HG02642 (cell line): ENCODE results near the gene L1CAM.
"Not testable (repeated sequence)": the region's sequence is repeated elsewhere in the genome, so short reads cannot be mapped to it uniquely, and the experiment has no call there.

Source experiments
- ATAC-seq: cut with Tn5 transposase; IDR thresholded peaks from one replicate; pipeline ENCODE4 v1.9.1; 2021; ENCODE audit warnings: mild to moderate bottlenecking; ENCODE audit not compliant: unreplicated experiment, poor library complexity

L1CAM gene

DNA sequence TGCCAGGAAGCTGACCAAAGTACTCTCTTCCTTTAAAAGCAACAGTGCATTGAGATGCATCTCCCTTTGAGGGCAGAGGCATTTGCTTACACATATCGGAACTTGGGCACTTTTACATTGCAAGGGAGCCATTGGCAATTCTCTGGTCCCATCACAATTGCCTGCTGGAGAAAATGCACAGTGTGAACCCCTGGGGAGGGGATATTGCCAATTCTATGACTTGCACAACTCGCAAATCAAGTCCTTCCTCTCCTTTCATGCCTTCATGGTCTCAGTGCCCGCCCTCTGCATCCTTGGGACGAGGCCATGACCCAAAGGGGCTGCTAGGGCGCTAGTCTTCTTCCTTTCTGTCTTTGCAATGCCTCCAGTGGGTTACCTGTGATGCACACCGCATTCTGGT lies 40.8 kb downstream of the L1CAM start:
- ATAC-seq: no peak

DNA sequence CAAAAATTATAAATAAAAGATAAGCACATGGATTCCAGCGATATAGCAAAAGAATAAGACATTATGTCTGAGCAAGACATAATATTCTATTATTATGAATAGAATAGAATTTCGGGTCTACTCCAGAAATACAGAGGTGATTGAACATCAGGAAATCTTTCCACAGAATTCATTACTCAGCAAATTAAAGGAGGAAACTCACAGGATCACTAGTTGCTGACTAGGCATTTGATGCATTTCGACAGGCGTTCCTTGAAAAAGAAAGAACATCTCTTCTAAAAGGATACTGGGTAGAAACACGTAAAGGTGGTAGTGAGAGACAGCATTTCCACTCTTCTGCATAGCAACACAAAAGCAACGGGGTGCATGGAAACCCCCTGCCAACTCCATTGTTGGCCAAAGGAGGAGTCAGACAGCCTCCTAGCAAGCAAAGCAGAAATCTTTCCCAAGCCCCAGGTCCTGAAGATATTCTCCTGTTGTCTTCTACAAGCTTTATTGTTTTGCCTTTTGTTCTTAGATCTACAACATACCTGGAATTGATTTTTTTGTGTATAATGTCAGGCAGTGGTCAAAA lies 41.4 kb downstream of the L1CAM start:
- no peak for ATAC-seq

DNA sequence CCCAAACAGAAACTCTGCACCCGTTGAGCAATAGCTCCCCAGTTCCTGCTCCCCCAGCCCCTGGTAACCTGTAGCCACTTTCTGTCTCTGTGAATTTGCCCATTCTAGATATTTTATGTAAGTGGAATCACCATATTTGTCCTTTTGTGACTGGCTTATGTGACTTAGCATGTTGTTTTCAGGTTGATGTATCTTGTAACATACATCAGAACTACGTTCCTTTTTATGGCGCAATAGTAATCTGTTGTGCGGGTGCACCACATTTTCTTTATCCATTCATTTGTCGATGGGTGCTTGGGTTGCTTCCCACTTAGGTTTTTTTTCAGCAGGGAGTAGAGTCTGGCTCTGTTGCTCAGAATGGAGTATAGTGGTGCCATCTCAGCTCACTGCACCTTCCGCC lies 49.1 kb downstream of the L1CAM start:
- ATAC-seq: no peak

DNA sequence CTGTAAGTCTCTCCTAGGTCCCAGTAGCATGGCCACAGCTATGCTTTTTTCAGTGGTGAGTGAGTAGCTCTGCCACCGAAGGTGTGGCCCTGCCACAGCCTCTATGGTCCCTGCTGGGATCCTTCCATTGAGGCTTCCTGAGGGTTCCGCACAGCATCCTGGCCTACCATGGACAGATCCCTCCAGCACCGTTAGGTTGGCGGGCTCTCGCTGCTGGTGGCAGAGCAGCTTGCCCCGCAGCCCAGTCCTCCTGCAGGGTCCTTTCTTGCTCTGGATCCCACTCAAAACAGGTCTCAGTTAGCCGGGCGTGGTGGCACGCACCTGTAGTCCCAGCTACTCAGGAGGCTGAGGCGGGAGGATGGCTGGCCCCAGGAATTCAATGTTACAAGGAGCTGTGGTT lies 53.2 kb downstream of the L1CAM start:
- no peak for ATAC-seq

DNA sequence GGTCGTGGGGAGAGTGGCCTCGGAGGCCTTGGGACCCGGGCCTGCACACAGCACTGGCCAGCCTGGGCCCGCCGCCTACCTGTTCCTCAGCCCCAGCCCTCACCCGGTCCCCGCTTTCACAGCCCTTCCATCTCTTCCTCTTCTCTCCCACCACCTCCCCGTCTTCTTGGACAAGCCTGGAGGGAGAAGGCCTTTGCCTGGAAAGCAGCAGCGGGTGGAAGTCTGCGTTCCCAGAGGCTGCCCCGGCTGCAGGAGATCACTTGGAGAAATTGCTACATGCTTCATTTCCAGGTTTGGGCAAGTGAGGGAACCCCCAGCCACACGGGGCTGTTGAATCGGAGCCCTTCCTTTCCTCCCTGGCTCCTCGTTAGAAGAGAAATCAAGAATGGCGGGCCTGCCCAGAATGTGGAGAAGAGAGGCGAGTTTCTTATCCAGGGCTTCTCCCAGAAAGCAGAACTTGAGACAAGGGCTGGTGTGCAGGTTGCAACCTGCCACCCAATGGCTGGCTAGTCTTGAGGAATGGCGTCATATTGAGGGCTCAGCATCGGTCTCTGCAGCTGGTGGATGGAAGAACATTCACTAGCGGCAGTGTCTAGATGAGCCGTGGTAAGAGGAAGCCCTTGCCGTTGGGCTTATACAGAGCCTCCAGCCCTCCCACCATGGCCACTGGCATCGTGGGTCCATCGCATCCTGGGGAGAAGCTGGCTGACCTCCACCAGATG lies 54.4 kb downstream of the L1CAM start:
- no peak for ATAC-seq

DNA sequence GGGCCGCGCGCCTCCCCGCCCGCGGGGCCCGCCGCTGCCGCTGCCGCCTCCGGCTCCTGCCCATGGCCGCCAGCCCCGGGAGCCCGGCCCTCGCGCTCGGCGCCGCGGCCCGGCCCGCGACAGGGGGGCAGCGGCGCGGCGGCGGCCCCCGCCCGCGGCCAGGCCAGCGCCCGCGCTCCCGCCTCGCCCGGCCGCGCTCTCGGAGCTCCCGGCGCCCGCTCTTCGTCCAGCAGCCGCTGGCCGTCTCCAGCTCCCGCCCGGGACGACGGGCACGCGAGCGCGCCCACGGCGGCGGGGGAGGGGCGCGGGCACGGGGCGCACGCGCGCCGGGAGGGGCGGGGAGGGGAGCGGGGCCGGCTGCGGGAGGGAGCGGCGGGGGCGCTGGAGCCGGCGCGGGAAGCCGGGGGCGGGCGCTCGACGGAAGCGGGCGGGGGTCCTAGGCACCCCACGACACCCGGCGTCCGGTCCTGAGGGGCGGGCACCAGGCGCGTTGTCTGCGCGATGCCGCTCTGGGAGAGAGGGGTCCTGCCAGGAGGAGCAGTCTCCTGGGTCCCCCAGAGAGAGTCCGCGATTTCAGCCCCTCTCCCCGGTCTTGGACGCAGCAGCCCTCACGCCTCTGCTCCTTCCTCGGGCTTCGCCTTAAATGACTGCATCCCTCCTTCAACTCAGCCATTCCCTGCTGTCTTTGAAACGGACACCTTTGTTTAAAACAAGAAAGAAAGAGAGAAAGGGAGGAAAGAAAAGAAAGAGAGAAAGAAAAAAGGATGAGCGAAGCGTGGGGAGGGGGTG lies 55.1 kb downstream of the L1CAM start:
- no peak for ATAC-seq

DNA sequence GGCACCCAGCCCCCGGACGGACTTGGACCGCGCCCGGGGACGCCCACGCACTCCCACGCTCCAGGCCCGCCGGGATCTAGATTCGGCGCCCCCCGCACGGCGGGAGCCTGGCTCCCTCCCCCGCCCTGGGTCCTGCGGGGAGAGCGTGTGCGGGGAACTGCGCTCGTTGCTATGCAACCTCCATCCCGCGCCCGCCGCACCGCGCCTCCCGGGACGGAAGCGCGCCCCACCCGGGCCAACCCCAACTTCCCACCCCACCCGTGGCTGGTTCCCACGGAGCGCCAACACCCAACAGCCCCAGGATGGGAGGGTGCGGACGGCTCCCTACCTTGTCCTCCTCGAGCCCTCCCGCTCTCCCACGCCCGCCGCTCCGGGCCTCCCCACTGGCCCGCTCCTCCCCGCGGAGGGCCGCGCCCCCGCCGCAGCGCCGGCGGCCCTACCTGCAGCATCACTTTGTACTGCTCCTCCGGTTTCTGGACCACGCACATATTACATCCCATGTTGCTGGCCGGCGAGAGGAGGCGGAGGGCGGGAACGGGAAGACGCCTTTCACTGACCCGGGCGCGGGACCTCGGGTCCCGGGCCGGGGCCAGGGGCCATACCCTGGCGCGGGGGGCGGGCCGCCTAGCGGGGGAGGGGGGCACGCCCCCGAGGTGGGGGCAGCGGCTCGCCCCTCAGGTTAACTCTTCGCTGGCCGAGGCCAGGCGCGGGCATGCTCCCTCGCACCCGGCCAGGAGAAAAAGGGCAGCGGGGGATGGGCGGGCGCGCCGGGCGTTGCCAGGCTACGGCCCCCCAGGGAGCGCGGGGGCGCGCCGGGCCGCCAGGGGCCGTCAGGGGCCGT lies 56.0 kb downstream of the L1CAM start, which contains the start of gene PDZD4:
TSS of gene PDZD4 (minus strand) at position 746 of the 841 bp plus-strand sequence. CDS start at position 500, 246 bp downstream.
- no peak for ATAC-seq

DNA sequence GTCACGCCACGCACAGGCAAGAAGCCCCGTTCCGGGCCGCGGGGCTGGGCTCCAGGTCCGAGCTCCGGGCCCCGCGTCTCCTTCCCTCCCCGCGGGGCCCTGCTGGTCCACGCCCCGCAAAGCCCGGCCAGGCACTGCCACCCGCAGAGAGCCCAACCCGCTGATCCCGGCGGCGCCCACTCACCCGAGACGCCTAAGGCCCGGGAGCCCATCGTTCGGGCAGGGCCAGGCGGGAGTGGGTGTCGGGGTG lies 56.5 kb downstream of the L1CAM start:
- ATAC-seq: no peak

DNA sequence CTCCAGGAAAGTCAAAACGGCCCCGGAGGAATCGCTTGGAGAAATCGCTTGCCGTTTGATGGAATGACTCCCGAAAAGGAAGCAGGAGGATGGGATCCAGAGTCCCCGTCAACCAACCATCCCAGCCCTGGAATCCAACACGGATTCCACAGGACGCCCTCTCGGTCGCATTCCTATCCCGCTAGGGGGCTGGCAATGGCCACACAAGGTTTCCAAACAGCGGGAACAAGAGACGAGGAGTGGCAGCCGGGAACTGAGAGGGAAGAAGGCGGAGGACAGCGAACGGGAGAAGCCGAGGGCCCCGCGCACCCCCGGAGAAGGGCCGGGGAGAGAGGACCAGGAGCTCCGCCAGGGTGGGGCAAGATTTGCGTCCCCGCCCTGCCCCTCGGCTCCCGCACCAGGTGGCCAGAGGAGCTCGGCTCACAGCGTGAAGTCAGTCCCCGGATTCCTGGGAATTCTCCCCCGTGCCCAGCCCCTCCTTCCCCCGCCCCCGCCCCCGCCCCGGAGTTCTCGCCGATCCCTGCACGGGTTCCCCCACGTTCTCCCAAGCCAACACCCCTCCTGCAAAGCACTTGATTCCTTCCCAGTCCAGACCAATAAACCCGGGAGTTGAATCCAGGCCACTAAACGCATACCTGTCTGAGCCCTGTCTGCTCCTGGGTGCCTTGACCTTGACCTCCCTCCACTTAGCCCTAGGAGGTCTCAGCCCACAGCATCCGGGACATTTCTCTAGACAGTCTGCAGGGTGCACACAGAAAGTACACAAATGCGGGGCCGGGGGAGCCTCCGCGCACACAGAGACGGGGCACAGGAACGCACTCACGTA lies 57.0 kb downstream of the L1CAM start:
- no peak for ATAC-seq

DNA sequence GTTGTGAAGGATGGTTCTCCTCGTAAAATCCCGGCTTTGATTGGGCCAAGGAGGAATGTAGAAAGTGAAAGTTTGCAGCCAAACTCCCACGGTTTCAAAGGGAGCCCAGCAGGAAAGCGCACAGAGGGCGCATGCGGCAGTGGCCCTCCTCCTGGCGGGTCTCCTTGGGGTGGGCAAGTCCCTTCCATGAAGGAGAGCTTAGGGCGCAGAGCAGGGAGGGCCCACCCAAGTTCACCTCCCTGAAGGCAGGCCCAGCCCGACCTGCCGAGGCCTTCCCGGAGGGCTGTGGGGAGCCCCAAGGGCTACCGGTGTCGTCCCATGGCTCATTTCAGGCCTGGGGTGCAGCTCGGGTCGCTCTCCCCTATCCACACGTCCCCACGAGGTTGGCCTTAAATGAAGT lies 57.7 kb downstream of the L1CAM start:
- no peak for ATAC-seq

DNA sequence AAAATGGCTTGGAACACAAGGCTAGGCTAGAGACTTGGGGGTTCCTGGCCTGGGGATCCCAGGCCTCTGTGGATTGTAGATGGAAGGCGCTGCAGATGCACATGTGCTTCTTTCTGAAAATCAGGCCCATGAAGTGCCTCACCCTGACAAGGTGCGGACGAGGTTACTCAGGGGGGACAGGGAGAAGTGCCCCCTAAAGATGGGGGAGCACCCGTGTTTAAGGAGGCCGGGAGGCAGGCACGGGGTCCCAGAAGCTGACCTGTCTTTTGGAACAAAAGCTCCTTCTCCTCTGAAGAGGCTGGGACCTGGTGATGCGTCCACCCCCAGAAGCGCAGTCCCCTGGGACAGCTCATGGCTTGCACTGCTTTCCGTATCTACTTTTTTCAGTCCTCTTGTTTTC lies 58.1 kb downstream of the L1CAM start:
- ATAC-seq: no peak

DNA sequence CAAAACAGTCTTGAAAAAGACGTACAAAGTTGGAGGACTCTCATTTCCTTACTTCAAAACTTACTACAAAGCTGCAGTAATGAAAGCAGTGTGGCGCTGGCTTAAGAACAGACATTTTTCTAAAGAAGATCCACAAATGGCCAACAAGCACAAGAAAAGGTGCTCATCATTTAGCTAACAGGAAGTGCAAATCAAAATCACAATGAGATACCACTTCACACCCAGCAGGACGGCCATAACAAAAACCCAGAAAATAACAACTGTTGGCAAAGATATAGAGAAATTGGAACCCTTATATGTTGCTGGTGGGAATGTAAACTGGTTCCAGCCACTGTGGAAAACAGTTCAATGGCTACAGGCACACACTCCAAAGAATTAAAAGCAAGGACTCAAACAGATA lies 59.0 kb downstream of the L1CAM start:
- no peak for ATAC-seq

DNA sequence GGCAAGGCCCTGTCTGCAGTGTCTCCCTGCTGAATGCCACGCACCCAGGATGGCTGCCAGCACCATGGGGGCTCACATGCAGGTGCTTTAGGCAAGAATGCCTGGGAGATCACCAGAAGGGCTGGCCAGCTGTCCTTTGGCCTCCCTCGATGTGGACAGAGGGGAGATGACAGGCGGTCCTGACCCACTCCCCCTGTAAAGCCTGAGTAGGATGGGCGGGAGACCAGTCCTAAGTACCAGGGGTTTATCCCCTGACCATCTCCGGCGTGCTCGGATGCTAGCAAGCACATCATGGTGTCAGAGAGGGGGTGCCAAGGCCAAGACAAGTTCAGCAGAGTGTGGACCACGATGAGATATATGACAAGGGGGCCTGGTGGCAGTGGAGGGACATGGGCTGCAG lies 60.9 kb downstream of the L1CAM start:
- no peak for ATAC-seq

DNA sequence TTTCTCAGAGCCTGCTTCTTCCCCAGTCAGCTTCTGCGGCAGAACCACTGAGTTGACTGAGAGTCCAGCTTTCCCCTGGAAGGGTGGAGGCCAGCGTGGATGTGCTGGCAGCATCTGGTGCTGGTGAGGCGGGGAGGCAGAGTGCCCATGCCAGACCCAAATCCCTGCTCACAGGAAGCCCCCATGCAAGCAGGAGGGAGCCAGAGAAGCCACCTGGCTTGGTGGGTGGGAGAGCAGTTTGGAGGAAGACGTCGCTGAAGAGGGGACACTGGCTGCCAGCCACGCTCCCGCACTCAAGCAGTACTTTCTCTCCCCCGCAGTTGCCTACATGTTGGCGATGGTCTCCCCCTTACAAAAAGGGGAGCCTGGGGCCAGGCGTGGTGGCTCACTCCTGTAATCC lies 61.6 kb downstream of the L1CAM start:
- no peak for ATAC-seq

DNA sequence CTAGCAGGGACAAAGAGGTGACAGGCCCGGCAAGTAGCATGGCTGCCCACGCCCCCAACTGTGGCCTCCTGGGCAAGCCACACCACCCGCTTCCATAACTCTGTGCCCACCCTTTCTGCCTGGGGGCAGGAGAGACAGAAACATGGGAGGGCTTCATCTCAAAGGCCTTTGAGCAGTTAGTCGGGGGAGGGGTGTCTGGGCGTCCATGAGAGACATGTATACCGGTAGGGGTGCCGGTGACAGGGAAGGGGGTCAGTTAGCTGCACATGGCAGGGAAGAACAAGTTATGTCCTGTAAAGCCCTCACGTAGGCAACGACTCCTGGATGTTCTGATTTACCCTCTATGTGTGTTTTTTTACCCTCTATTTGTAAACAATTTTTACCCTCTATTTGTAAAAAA lies 64.9 kb downstream of the L1CAM start:
- no peak for ATAC-seq

DNA sequence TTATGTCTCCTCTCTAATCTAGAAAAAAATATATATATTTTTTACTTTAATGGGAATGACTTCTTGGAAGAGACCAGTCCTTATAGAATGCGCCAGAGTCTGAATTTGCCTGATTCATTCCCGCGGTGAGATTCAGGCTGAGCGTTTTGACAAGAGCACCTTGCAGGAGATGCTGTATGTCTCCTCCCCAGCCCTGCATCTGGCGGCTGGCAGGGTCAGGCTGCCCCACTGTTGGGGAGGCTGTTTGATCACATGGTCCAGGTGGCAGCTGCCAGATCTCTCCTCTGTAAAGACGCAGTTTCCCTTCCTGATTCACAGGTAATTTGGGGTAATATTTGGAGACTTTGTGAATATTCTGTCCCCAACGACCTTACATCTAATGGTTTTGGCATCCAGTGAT lies 65.4 kb downstream of the L1CAM start:
- ATAC-seq: no peak

DNA sequence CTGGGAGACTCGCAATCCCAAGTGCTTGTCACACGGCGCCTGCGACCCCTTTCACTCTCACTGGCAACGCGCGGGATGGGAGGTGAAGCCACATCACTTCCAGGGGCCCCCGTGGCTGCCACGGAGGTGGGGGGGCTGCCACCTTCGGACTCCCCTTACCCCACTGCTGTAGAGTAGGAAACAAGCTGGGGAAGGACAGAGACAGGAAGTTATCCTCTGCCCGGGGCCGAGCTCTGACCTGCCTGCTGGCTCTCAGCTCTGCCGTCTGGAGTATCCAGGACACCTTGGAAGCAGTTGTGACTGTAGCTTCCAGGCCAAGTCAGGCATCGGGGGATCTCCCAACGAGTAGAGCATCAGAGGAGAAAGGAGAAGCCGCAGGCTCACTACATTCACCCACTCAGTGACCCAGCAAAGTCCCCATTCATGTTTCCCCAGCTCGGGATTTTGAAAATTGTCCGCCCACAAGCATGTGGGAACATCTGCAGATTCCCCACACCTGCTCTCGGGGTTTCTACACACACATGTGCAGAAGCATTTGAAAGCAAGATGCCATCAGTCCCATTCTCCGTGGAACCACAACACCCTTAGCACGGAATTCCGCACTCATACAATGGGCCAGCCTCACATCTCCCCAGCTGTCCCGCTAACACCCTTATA lies 66.5 kb downstream of the L1CAM start:
- no peak for ATAC-seq

DNA sequence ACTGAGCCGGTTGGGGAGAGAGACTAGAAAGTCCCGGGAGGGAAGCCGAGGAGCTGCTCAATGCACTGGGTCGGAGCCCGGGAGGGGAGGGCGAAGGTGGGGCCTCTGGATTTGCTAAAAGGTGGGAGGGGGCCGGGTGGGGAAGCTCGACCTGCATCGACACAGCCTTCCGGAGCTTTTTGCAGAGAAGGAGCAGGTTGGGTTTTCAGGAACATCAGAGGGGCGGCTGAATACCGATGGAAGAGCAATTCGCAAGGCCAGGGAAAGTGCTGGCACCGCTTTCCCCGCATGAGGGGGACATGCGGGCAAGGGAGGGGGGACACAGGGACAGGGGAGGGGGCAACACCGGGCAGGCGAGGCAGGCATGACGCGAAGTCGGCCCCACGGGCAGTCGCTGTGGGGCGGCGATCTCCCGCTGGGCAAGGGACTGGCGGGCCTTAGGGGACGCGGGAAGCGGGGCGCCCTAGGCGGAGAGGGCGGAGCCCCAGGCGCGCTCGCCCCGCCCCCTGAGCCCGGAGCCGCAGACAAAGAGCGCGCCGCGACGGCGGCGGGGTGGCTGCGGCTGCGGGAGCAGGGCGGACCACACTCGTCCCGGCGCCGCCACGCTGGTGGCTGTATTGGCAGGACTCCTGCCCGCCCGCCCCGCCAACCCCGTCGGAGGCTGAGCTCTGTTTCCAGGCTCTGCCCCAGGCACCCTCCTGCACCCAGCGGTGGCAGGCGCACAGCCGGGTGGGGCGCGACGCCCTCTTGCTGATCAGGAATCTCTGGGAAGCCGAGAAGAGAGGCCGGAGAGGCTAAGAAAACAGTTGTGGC lies 67.2 kb downstream of the L1CAM start:
- no peak for ATAC-seq

DNA sequence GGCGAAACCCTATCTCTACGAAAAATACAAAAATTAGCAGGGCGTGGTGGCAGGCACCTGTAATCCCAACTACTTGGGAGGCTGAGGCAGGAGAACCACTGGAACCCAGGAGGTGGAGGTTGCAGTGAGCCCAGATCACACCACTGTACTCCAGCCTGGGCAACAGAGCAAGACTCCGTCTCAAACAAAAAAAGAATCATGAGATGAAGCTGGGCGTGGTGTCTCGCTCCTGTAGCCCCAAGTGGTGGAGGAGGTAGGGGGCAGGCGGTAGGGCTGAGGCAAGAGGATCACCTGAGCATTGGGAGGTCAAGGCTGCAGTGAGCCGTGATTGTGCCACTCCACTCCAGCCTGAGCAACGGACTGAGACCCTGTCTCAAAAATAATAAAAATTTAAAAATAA lies 67.9 kb downstream of the L1CAM start:
- not testable (repeated sequence) for ATAC-seq
